A172 (cell line): ENCODE data around the gene CGB2. TPM values are rescaled to one million over a fixed set of nuclear protein-coding genes. Genes with fewer than 3 reads are reported as not detected.
"Not testable (repeated sequence)": the region's sequence is repeated elsewhere in the genome, so short reads cannot be mapped to it uniquely, and the experiment has no call there.

Experiments used
- DNase-seq: peaks from one replicate; pipeline ENCODE4 v3.0.0-alpha.2; 2015; ENCODE audit warnings: low spot score
- total RNA-seq: library from RNA; depleted of rRNA; stranded (reverse); fragments of >200 nt; shearing (Covaris generic); gene quantifications from 2 replicates; pipeline ENCODE4 v1.2.3, GENCODE V29; 2014

The CGB2 gene
- total RNA-seq, 1 experiment from 2014 or later: not detected

GRCh38 chr19:49010453-49010852, 21.2 kb upstream of the CGB2 start:
- no peak for DNase-seq

GRCh38 chr19:49011194-49011593, 20.5 kb upstream of the CGB2 start:
- no peak for DNase-seq

GRCh38 chr19:49014123-49014869, 17.4 kb upstream of the CGB2 start:
- DNase-seq: no peak

GRCh38 chr19:49014870-49015255, 16.8 kb upstream of the CGB2 start:
- DNase-seq: no peak

GRCh38 chr19:49016067-49016839, 15.4 kb upstream of the CGB2 start:
- no peak for DNase-seq

DNA sequence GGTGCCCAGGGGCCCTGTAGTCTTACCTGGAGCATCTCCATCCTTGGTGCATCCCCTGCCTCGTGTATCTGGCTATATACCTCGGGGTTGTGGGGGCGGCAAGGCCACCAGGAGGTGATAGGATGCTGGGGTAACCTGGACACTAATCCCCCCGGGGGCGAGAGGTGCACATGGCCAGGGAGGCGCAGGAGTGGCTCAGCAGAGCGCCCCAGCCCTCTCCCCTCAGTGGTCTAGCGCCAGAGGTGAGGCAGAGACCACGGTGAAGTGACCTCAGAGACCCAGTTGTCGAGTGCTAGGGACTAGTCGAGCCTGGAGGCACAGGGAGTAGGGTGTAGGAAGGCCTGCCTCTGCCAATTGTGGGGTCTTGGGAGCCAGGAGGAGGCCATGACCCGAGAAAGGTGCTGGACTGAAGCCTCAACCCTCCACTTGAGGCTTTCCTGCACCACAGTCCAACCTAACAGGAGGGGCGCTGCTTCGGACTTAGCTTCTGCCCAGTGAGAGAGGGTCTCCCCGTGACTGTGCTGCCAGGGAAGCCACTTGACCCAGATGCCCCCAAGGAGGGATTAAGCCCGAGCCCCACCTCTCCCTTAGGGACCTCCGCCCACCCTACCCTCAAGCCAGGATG, 14.5 kb upstream of the CGB2 start, which contains the start of gene LHB:
TSS of gene LHB (minus strand) at position 51 of the 625 bp plus-strand sequence. CDS start at position 41, 10 bp downstream.
- no peak for DNase-seq

- no peak for DNase-seq
Observed at GRCh38 chr19:49017666-49018351, 13.9 kb upstream of the CGB2 start.

DNA sequence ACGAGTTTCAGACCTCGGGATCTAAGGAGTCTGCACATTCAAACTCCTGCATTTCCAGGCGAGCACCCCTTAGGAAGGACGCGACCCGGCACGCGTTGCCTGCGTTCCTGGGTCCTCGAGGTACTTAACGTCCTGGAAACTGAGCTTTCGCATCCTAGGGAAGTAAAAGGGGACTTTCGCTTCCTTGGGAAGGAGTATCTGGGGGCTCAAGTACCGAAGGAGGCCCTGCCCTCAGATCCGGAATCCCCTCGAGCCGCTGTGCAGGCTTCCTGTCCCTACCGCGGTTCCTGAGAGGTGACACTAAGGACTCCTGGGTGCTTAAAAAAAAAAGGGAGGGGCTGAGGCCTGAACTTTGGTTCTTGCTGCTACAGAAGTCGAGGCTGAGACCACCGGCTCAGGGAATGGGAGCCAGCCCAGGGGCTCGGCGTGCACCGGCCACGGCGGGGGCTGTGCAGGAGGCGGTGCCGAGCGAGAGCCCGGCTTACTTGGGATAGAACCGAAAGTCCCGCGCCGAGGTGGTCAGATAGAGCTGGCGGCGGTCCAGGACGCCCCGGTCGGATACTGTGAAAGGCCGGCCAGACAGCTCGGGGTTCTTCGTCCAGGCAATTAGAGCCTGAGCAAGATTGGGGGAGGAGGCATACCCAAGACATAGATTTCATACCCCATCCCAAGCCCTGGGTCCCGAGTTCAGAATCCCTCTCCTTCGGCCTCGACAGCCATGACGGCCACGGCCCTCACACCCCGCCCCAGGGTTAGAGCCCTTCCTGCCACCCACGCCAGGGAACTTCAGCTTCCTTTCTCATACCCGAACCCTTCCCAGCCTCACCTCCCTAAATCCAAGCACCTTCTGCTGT, 13.1 kb upstream of the CGB2 start:
- DNase-seq: not testable (repeated sequence)

- no peak for DNase-seq
Observed at GRCh38 chr19:49019242-49019932, 12.3 kb upstream of the CGB2 start.

GRCh38 chr19:49020342-49020741, 11.3 kb upstream of the CGB2 start:
- no peak for DNase-seq

- DNase-seq: peak; percentile 55
Observed at GRCh38 chr19:49020931-49021895, 10.5 kb upstream of the CGB2 start.

DNA sequence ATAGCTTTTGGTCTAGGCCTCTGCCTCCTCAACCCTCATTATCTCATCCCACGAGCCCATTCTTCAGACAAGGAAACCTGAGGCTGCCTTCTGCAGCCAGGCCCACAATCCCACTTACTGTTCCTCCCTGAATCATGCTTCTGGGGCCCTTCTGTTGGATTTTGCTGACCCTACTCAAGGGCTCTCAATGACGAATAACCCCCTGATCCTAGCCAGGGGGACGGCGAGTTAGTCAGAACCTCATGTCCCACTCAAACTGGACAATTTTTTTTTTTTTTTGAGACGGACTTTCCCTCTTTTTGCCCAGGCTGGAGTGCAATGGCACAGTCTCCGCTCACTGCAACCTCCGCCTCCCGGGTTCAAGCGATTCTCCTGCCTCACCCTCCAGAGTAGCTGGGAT, 9.6 kb upstream of the CGB2 start:
- DNase-seq: no peak

DNA sequence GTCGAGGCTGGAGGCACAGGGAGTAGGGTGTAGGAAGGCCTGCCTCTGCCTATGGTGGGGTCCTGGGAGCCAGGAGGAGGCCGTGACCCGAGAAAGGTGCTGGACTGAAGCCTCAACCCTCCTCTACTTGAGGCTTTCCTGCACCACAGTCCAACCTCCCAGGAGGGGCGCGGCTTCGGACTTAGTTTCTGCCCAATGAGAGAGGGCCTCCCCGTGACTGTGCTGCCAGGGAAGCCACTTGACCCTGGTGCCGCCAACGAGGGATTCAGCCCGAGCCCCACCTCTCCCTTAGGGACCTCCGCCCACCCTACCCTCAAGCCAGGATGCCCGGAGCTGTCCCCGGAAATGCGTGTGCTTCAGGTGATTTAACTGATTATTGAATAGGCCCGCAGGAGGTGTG, 7.5 kb upstream of the CGB2 start, which contains the start of gene CGB3:
TSS of gene CGB3 (minus strand) at position 101 of the 400 bp plus-strand sequence. CDS start 362 bp downstream, outside the sequence.
- not testable (repeated sequence) for DNase-seq

GRCh38 chr19:49025088-49025487, 6.6 kb upstream of the CGB2 start:
- DNase-seq: not testable (repeated sequence)

DNA sequence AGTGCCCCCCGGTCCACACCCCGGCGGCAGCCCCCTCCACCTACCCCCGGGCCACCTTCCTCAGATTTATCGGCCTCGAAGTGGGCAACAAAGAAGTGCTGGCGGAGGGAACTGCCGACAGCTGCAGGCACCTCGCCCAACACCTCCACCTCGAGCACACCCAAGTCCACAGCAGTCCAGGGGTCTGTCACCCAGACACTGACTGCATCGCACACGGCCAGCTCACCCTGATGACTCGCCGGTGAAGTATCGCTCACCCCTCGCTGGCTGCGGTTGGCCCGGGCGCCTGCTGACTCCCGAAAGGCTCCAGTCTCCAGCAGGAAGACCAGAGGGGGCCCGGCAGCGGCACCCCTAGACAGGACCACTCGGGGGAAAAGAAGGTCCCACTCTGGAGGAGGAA, 6.1 kb upstream of the CGB2 start:
- DNase-seq: not testable (repeated sequence)

DNA sequence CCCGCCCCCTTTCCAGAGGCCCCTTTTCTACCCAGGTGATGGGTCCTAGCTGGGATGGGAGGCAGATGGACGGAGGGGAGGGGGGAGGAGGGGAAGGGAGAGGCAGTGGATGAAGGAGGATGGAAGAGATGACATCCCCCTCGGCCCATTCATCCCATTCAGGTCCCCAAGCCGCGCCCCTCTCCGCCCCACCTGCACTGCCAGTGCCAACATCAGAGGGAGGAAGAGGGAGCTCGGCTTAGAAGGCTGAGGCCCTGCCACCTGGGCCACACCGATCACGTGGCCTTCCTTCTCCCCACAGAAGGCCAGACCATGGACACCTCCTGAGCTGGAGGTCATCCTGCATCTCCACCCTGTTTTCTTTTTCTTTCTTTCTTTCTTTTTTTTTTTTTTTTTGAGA, 3.0 kb upstream of the CGB2 start:
- not testable (repeated sequence) for DNase-seq

GRCh38 chr19:49029749-49030148, 1.9 kb upstream of the CGB2 start:
- DNase-seq: peak; percentile 29

DNA sequence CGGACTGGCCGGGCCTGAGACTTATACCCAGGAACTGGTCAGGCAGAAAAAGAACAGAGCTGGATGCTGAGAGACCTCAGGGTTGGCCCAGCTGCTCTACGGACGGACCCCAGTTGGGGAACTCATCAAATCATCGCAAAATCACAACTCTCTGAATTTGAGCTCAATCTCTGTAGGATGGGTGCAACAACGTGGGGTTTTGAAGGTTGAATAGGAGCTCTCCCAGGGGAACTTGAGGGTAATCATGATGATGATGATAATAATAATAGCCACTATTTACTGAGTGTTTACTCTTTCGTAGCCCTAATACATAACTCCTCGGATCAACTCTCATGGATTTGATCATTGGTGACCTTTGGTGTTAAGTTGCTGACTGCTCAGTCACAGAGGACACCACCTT, 1.4 kb upstream of the CGB2 start:
- not testable (repeated sequence) for DNase-seq

DNA sequence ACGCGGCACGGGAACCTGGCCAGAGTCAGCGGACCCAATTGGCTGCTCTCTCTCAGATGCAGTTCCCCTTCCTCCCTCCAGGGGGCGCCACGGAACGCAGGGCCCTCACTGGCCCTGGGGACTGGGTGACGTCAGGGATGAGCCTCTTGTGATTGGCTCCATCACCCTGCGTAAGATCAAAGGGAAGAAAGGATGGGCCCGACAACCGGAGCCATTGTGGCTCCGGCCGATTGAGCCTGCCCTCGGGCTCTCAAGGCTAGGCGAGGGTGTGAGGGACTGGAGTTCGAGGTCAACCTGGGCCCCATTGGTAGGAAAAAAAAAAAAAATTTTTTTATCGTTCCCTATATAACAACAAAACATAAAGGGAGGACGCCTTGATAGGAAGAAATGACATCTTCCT, 5.1 kb downstream of the CGB2 start, which contains the start of gene CGB1:
TSS of gene CGB1 (minus strand) at position 81 of the 400 bp plus-strand sequence. CDS start 184 bp downstream, outside the sequence.
- DNase-seq: not testable (repeated sequence)
